Memory B cell (primary cell): ENCODE results near the gene SLC35F4.

Experiments
- ATAC-seq: fragments of 150-1000 bp; cut with Tn5 transposase; 2 replicates; pipeline ENCODE4 v1.10.0; 2021; ENCODE audit warnings: low read depth, mild to moderate bottlenecking, moderate library complexity
- DNase-seq, 2 donors: peaks; one replicate each; pipeline ENCODE4 v3.0.0; 2022; ENCODE audit warnings: low spot score in 2 of 2
- H3K27ac Mint-ChIP-seq: one replicate; pipeline ENCODE4 v1.8.0; 2022; ENCODE audit warnings: mild to moderate bottlenecking, moderate library complexity, mixed read lengths
- H3K27me3 Mint-ChIP-seq: one replicate; pipeline ENCODE4 v1.8.0; 2022; ENCODE audit warnings: mixed read lengths
- H3K36me3 Mint-ChIP-seq: one replicate; pipeline ENCODE4 v1.8.0; 2022; ENCODE audit warnings: mild to moderate bottlenecking, mixed read lengths
- H3K4me1 Mint-ChIP-seq: one replicate; pipeline ENCODE4 v1.8.0; 2022; ENCODE audit warnings: mixed read lengths
- H3K4me3 Mint-ChIP-seq: one replicate; pipeline ENCODE4 v1.8.0; 2022; ENCODE audit warnings: mild to moderate bottlenecking, moderate library complexity, mixed read lengths
- H3K9me3 Mint-ChIP-seq: one replicate; pipeline ENCODE4 v1.8.0; 2022; ENCODE audit warnings: mixed read lengths

SLC35F4 gene

GRCh38 chr14:57637901-57638300, 228.0 kb downstream of the SLC35F4 start:
- DNase-seq: no peak
- Mint-ChIP-seq H3K9me3 (no peaks in the 10 kb centered on the region), H3K27me3 (peaks cover 2% of the 10 kb centered on the region), H3K4me1 (no peaks in the 10 kb centered on the region), H3K27ac (no peak overlapping the region), H3K4me3 (no peak overlapping the region), H3K36me3 (no peaks in the 10 kb centered on the region)
- no peak for ATAC-seq

- no peak for ATAC-seq
- DNase-seq: no peak
- no peak overlapping the region for H3K27ac Mint-ChIP-seq
- no peaks in the 10 kb centered on the region for H3K9me3 Mint-ChIP-seq
- H3K27me3 Mint-ChIP-seq: peaks cover 4% of the 10 kb centered on the region
- H3K4me3 Mint-ChIP-seq: no peak overlapping the region
- H3K36me3 Mint-ChIP-seq: no peaks in the 10 kb centered on the region
- H3K4me1 Mint-ChIP-seq: no peaks in the 10 kb centered on the region
Observed at GRCh38 chr14:57634335-57634734, 231.6 kb downstream of the SLC35F4 start.

- DNase-seq: no peak
- Mint-ChIP-seq H3K4me3 (no peak overlapping the region), H3K36me3 (no peaks in the 10 kb centered on the region), H3K4me1 (no peaks in the 10 kb centered on the region), H3K27ac (no peak overlapping the region), H3K27me3 (peaks cover 4% of the 10 kb centered on the region), H3K9me3 (no peaks in the 10 kb centered on the region)
- no peak for ATAC-seq
Observed at GRCh38 chr14:57632649-57633048, 233.2 kb downstream of the SLC35F4 start.

GRCh38 chr14:57617510-57617909, 248.4 kb downstream of the SLC35F4 start:
- H3K4me3 Mint-ChIP-seq: no peak overlapping the region
- H3K9me3 Mint-ChIP-seq: peaks cover 3% of the 10 kb centered on the region
- ATAC-seq (no peak), DNase-seq (no peak)
- H3K27me3 Mint-ChIP-seq: peaks cover 4% of the 10 kb centered on the region
- no peak overlapping the region for H3K27ac Mint-ChIP-seq
- H3K4me1 Mint-ChIP-seq: no peaks in the 10 kb centered on the region
- no peaks in the 10 kb centered on the region for H3K36me3 Mint-ChIP-seq

GRCh38 chr14:57612946-57613345, 252.9 kb downstream of the SLC35F4 start:
- ATAC-seq (no peak), DNase-seq (no peak)
- Mint-ChIP-seq H3K4me3 (no peak overlapping the region), H3K27ac (no peak overlapping the region), H3K9me3 (peaks cover 10% of the 10 kb centered on the region), H3K36me3 (no peaks in the 10 kb centered on the region), H3K27me3 (peaks cover 11% of the 10 kb centered on the region), H3K4me1 (peaks cover 4% of the 10 kb centered on the region)

- Mint-ChIP-seq H3K36me3 (no peaks in the 10 kb centered on the region), H3K27me3 (peaks cover 11% of the 10 kb centered on the region)
Observed at GRCh38 chr14:57611555-57612075, 254.3 kb downstream of the SLC35F4 start.

GRCh38 chr14:57610631-57611030, 255.3 kb downstream of the SLC35F4 start:
- Mint-ChIP-seq H3K27ac (no peak overlapping the region), H3K4me1 (peaks cover 4% of the 10 kb centered on the region), H3K4me3 (no peak overlapping the region), H3K27me3 (peaks cover 9% of the 10 kb centered on the region), H3K9me3 (peaks cover 15% of the 10 kb centered on the region), H3K36me3 (no peaks in the 10 kb centered on the region)
- ATAC-seq (no peak), DNase-seq (no peak)

More at GRCh38 chr14:57611555-57612075, 254.3 kb downstream of the SLC35F4 start:
- peaks cover 14% of the 10 kb centered on the region for H3K9me3 Mint-ChIP-seq
- no peak overlapping the region for H3K27ac Mint-ChIP-seq
- peaks cover 4% of the 10 kb centered on the region for H3K4me1 Mint-ChIP-seq
- ATAC-seq (no peak), DNase-seq (no peak)
- no peak overlapping the region for H3K4me3 Mint-ChIP-seq

GRCh38 chr14:57609192-57610075, 256.5 kb downstream of the SLC35F4 start:
- H3K27ac Mint-ChIP-seq: no peak overlapping the region
- H3K9me3 Mint-ChIP-seq: peaks cover 17% of the 10 kb centered on the region
- H3K4me3 Mint-ChIP-seq: no peak overlapping the region
- peaks cover 4% of the 10 kb centered on the region for H3K4me1 Mint-ChIP-seq
- ATAC-seq (no peak), DNase-seq (no peak)
- no peaks in the 10 kb centered on the region for H3K36me3 Mint-ChIP-seq
- peaks cover 9% of the 10 kb centered on the region for H3K27me3 Mint-ChIP-seq

GRCh38 chr14:57607086-57607485, 258.8 kb downstream of the SLC35F4 start:
- Mint-ChIP-seq H3K4me3 (no peak overlapping the region), H3K27ac (no peak overlapping the region), H3K27me3 (peaks cover 9% of the 10 kb centered on the region), H3K36me3 (no peaks in the 10 kb centered on the region), H3K9me3 (peaks cover 17% of the 10 kb centered on the region), H3K4me1 (peaks cover 4% of the 10 kb centered on the region)
- ATAC-seq (no peak), DNase-seq (no peak)

GRCh38 chr14:57583396-57583795, 282.5 kb downstream of the SLC35F4 start:
- no peak overlapping the region for H3K27ac Mint-ChIP-seq
- peaks cover 3% of the 10 kb centered on the region for H3K9me3 Mint-ChIP-seq
- peaks cover 1% of the 10 kb centered on the region for H3K27me3 Mint-ChIP-seq
- H3K4me3 Mint-ChIP-seq: no peak overlapping the region
- DNase-seq: no peak
- H3K36me3 Mint-ChIP-seq: no peaks in the 10 kb centered on the region
- no peak for ATAC-seq
- H3K4me1 Mint-ChIP-seq: no peaks in the 10 kb centered on the region

- no peaks in the 10 kb centered on the region for H3K36me3 Mint-ChIP-seq
- H3K4me1 Mint-ChIP-seq: no peaks in the 10 kb centered on the region
- no peak overlapping the region for H3K4me3 Mint-ChIP-seq
- no peak overlapping the region for H3K27ac Mint-ChIP-seq
- H3K9me3 Mint-ChIP-seq: peaks cover 3% of the 10 kb centered on the region
- no peak for DNase-seq
- H3K27me3 Mint-ChIP-seq: peaks cover 1% of the 10 kb centered on the region
- ATAC-seq: no peak
Observed at GRCh38 chr14:57582746-57583145, 283.1 kb downstream of the SLC35F4 start.

- H3K27ac Mint-ChIP-seq: no peak overlapping the region
- ATAC-seq: no peak
Observed at GRCh38 chr14:57578801-57579200, 287.1 kb downstream of the SLC35F4 start.

GRCh38 chr14:57576498-57576897, 289.4 kb downstream of the SLC35F4 start:
- H3K4me1 Mint-ChIP-seq: no peaks in the 10 kb centered on the region
- H3K4me3 Mint-ChIP-seq: no peak overlapping the region
- no peak overlapping the region for H3K27ac Mint-ChIP-seq
- H3K36me3 Mint-ChIP-seq: no peaks in the 10 kb centered on the region
- H3K9me3 Mint-ChIP-seq: no peaks in the 10 kb centered on the region
- peaks cover 4% of the 10 kb centered on the region for H3K27me3 Mint-ChIP-seq
- DNase-seq (no peak), ATAC-seq (no peak)

More at GRCh38 chr14:57578801-57579200, 287.1 kb downstream of the SLC35F4 start:
- peaks cover 2% of the 10 kb centered on the region for H3K9me3 Mint-ChIP-seq
- H3K36me3 Mint-ChIP-seq: no peaks in the 10 kb centered on the region
- DNase-seq: no peak
- H3K4me3 Mint-ChIP-seq: no peak overlapping the region
- peaks cover 4% of the 10 kb centered on the region for H3K27me3 Mint-ChIP-seq
- no peaks in the 10 kb centered on the region for H3K4me1 Mint-ChIP-seq

GRCh38 chr14:57575482-57575881, 290.4 kb downstream of the SLC35F4 start:
- Mint-ChIP-seq H3K27ac (no peak overlapping the region), H3K9me3 (no peaks in the 10 kb centered on the region), H3K4me3 (no peak overlapping the region), H3K4me1 (no peaks in the 10 kb centered on the region), H3K36me3 (no peaks in the 10 kb centered on the region), H3K27me3 (peaks cover 4% of the 10 kb centered on the region)
- DNase-seq (no peak), ATAC-seq (no peak)
